Glutamatergic neuron (in vitro differentiated cells): Measurements from ENCODE around the gene PRSS36. TPM values are rescaled to one million over a fixed set of nuclear protein-coding genes. Genes with fewer than 3 reads are reported as not detected.
"Not testable (repeated sequence)": the region's sequence is repeated elsewhere in the genome, so short reads cannot be mapped to it uniquely, and the experiment has no call there.

ENCODE experiments used
- DNase-seq: peaks from one replicate; pipeline ENCODE4 v3.0.0; 2022
- H3K27ac Mint-ChIP-seq: one replicate; pipeline ENCODE4 v1.8.0; 2020; ENCODE audit warnings: mild to moderate bottlenecking, mixed read lengths, inconsistent platforms; ENCODE audit not compliant: unreplicated experiment
- H3K27me3 Mint-ChIP-seq: one replicate; pipeline ENCODE4 v1.8.0; 2020; ENCODE audit warnings: mild to moderate bottlenecking, moderate library complexity, mixed read lengths, inconsistent platforms; ENCODE audit not compliant: unreplicated experiment
- H3K36me3 Mint-ChIP-seq: one replicate; pipeline ENCODE4 v1.8.0; 2020; ENCODE audit warnings: mild to moderate bottlenecking, mixed read lengths, inconsistent platforms; ENCODE audit not compliant: unreplicated experiment
- H3K4me1 Mint-ChIP-seq: one replicate; pipeline ENCODE4 v1.8.0; 2020; ENCODE audit warnings: mild to moderate bottlenecking, low read depth, mixed read lengths, inconsistent platforms; ENCODE audit not compliant: unreplicated experiment
- H3K4me3 Mint-ChIP-seq: one replicate; pipeline ENCODE4 v1.8.0; 2020; ENCODE audit warnings: mild to moderate bottlenecking, mixed read lengths, inconsistent platforms; ENCODE audit not compliant: unreplicated experiment
- H3K9me3 Mint-ChIP-seq: one replicate; pipeline ENCODE4 v1.8.0; 2020; ENCODE audit warnings: mild to moderate bottlenecking, moderate library complexity, mixed read lengths, inconsistent platforms; ENCODE audit not compliant: unreplicated experiment
- total RNA-seq: library from RNA; stranded (reverse); fragmentation: NEBNext Ultra II Directional; extraction: Animal tissue kit (Norgen Biotek cat#: 25700); gene quantifications from one replicate; pipeline ENCODE4 v1.2.1, GENCODE V29; 2021; ENCODE audit not compliant: unreplicated experiment
- TF ChIP-seq, protein P1 (sequence below): fragments of 200-600 bp; sonication (generic); IDR thresholded peaks from one replicate; pipeline ENCODE4 v1.5.0; 2021; ENCODE audit not compliant: partially characterized antibody, unreplicated experiment

Gene PRSS36
- total RNA-seq, 1 donor from 2014 or later: 0.61 TPM

DNA sequence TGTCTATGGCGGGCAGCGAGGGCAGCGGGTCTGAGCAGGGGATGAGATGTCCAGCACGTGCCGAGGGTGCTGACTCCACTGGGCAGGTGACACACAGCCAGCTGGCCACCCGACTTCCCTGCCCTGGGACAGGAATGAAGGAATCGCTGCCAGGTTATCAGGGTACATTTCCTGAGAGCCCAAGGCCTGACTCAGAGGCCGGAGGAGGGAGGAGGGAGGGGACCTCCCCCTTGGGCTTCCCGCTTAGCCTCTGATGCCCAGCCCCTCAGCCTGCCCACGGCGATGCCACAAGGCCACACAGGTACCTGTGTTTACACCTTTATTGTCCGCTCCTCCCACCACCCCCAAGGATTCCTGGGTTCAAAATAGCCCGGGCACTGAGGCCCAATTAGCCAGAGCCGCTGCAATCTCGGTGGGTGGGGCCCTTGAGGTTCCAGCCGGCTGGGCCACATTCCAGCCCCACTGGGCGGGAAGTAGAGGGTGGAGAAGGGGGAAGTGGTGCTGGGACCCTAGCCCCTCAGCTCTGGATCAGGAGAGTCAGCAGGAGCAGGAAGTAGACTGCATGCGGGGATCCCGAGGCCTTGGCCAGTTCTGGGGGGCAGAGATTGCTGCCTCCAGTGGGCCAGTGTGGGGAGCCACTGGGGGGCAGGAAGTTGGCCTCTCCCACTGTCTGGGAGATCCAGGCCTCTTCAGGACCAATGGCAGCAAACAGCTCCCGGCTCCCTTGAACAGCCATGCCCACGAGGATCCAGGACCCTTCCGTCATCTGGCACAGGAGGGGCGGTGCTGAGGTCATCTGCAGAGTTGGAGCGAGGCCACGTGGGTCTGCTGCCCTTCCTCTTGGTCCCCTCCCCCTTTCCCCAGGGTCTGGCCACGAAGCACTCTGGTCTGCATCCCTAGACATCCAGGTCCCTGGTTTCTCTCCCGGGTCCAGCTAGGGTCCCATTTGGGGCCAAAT is 11.0 kb downstream of the PRSS36 start:
- TF ChIP-seq, protein P1, sequence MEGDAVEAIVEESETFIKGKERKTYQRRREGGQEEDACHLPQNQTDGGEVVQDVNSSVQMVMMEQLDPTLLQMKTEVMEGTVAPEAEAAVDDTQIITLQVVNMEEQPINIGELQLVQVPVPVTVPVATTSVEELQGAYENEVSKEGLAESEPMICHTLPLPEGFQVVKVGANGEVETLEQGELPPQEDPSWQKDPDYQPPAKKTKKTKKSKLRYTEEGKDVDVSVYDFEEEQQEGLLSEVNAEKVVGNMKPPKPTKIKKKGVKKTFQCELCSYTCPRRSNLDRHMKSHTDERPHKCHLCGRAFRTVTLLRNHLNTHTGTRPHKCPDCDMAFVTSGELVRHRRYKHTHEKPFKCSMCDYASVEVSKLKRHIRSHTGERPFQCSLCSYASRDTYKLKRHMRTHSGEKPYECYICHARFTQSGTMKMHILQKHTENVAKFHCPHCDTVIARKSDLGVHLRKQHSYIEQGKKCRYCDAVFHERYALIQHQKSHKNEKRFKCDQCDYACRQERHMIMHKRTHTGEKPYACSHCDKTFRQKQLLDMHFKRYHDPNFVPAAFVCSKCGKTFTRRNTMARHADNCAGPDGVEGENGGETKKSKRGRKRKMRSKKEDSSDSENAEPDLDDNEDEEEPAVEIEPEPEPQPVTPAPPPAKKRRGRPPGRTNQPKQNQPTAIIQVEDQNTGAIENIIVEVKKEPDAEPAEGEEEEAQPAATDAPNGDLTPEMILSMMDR: no peak
- no peak overlapping the region for H3K27ac Mint-ChIP-seq
- no peak overlapping the region for H3K4me3 Mint-ChIP-seq
- DNase-seq: no peak
- peaks cover 6% of the 10 kb centered on the region for H3K9me3 Mint-ChIP-seq
- peaks cover 5% of the 10 kb centered on the region for H3K27me3 Mint-ChIP-seq
- peaks cover 5% of the 10 kb centered on the region for H3K4me1 Mint-ChIP-seq
- H3K36me3 Mint-ChIP-seq: no peaks in the 10 kb centered on the region

DNA sequence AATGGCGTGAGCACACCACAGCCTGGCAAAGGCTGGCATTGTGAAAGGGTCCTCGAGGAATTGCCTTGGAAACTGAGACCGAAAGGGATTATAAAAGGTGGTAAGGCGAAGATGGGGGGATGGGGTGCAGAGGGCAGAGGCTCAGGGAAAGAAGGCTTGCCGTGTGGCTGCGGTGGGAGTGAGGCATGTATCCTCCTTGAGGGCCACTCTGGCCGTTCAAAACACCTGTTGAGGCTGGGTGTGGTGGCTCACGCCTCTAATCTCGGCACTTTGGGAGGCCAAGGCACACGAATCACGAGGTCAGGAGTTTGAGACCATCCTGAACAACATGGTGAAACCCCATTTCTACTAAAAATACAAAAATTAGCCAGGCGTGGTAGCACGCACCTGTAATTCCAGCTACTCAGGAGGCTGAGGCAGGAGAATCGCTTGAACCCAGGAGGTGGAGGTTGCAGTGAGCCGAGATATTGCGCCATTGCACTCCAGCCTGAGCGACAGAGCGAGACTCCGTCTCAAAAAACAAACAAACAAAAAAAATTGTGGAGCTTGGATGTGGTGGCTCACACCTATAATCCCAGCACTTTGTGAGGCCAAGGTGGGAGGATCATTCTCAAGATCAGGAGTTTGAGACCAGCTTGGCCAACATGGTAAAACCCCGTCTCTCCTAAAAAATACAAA is 12.9 kb downstream of the PRSS36 start:
- H3K4me1 Mint-ChIP-seq, H3K27ac Mint-ChIP-seq, H3K27me3 Mint-ChIP-seq, DNase-seq, H3K9me3 Mint-ChIP-seq, H3K4me3 Mint-ChIP-seq, H3K36me3 Mint-ChIP-seq: not testable (repeated sequence)

DNA sequence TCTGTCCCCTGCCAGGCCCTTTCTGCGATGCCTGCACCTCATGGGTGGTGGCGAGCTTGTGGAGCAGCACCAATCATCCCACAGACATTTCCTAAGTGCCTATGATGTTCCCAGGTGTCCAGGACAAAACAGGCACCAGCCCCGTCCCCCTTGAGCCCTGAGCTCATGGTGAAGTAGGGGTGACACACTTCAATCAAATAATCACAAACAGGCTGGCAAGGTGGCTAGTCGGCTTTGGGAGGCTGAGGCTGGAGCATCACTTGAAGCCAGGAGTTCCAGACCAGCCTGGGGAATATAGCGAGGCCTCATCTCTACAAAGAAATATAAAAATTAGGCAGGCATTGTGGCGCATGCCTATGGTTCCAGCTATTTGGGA is 13.6 kb downstream of the PRSS36 start:
- H3K27ac Mint-ChIP-seq: no peak overlapping the region
- H3K4me3 Mint-ChIP-seq: no peak overlapping the region
- no peaks in the 10 kb centered on the region for H3K36me3 Mint-ChIP-seq
- H3K4me1 Mint-ChIP-seq: peaks cover 7% of the 10 kb centered on the region
- H3K9me3 Mint-ChIP-seq: peaks cover 5% of the 10 kb centered on the region
- peaks cover 6% of the 10 kb centered on the region for H3K27me3 Mint-ChIP-seq
- DNase-seq: no peak
- TF ChIP-seq, protein P1: no peak

DNA sequence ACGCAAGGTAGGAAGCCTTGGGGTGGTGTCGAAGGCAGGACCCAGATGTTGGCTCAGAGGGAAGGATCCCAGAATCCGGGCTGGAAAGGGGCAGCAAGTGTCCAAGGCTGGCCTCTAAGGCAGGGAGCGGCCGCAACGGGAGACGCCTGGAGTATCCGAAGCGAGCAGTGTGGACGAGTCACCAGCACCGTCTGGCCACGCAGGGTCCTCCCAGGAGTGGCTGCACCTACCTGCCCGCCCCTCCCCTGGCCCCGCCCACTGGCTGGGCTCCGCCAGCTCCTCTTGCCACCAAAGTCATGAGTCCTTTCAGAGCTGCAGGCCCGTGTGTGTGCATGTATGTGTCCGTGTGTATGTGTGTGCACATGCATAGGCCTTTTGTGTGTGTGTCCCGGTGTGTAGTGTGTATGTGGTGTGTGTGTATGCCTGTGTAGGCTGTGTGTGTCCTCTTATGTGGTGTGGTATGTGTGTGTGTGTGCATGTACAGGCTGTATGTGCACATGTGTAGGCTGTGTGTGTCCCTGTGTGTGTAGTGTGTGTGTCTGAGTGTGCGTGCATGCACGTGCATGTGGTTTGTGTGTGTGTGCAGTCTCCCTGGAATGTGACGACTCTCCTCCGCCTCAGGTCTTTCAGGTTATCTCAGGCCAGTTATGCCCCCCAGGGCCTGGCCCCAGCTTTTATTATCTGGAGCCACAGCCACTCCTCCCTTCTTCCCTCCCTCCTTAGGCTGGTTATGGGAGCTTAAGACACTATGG is 14.2 kb downstream of the PRSS36 start, which contains the start of gene PRSS8:
Gene PRSS8, minus strand, starts transcription at position 193 of the 752 bp plus-strand sequence. CDS start 229 bp downstream, outside the sequence.
- no peak within 1 kb of the TSS for H3K27ac Mint-ChIP-seq
- peaks cover 7% of the 10 kb centered on the region for H3K4me1 Mint-ChIP-seq
- no peak within 1 kb of the TSS for H3K4me3 Mint-ChIP-seq
- DNase-seq: no peak
- TF ChIP-seq, protein P1: no peak
- no peaks in the 10 kb centered on the region for H3K36me3 Mint-ChIP-seq
- peaks cover 6% of the 10 kb centered on the region for H3K27me3 Mint-ChIP-seq
- H3K9me3 Mint-ChIP-seq: peaks cover 2% of the 10 kb centered on the region
